Measurements from ENCODE around the gene C20orf141. TPM values are rescaled to one million over a fixed set of nuclear protein-coding genes. Genes with fewer than 3 reads are reported as not detected.

C20orf141 gene
- total RNA-seq, 1 donor from 2014 or later, result not detected

- peak; percentile 95 for DNase-seq (ENCODE audit: low spot score)
- H3K4me1 Mint-ChIP-seq (ENCODE audit: low read depth), result peaks cover 13% of the 10 kb centered on the region
- peak within 1 kb of the TSS; percentile 88 for H3K4me3 Mint-ChIP-seq (ENCODE audit: unreplicated experiment)
- TF ChIP-seq, protein P1, sequence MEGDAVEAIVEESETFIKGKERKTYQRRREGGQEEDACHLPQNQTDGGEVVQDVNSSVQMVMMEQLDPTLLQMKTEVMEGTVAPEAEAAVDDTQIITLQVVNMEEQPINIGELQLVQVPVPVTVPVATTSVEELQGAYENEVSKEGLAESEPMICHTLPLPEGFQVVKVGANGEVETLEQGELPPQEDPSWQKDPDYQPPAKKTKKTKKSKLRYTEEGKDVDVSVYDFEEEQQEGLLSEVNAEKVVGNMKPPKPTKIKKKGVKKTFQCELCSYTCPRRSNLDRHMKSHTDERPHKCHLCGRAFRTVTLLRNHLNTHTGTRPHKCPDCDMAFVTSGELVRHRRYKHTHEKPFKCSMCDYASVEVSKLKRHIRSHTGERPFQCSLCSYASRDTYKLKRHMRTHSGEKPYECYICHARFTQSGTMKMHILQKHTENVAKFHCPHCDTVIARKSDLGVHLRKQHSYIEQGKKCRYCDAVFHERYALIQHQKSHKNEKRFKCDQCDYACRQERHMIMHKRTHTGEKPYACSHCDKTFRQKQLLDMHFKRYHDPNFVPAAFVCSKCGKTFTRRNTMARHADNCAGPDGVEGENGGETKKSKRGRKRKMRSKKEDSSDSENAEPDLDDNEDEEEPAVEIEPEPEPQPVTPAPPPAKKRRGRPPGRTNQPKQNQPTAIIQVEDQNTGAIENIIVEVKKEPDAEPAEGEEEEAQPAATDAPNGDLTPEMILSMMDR (IDR thresholded peaks at IDR 0.05), result no peak
- no peaks in the 10 kb centered on the region for H3K9me3 Mint-ChIP-seq (ENCODE audit: low read depth)
- H3K27ac Mint-ChIP-seq (ENCODE audit: unreplicated experiment), result peak within 1 kb of the TSS; percentile 81
- no peaks in the 10 kb centered on the region for H3K27me3 Mint-ChIP-seq (ENCODE audit: low read depth)
- peaks cover 10% of the 10 kb centered on the region for H3K36me3 Mint-ChIP-seq (ENCODE audit: low read depth)
Measured at GRCh38 chr20:2840138-2840966, 25.6 kb downstream of the C20orf141 start, which contains the start of the genes PCED1A and VPS16. Gene PCED1A, minus strand, starts transcription at chr20:2840655. Its CDS starts 743 bp downstream, at chr20:2839912. Gene VPS16, plus strand, starts transcription at chr20:2840745. Its CDS starts 30 bp downstream, at chr20:2840775.

DNA sequence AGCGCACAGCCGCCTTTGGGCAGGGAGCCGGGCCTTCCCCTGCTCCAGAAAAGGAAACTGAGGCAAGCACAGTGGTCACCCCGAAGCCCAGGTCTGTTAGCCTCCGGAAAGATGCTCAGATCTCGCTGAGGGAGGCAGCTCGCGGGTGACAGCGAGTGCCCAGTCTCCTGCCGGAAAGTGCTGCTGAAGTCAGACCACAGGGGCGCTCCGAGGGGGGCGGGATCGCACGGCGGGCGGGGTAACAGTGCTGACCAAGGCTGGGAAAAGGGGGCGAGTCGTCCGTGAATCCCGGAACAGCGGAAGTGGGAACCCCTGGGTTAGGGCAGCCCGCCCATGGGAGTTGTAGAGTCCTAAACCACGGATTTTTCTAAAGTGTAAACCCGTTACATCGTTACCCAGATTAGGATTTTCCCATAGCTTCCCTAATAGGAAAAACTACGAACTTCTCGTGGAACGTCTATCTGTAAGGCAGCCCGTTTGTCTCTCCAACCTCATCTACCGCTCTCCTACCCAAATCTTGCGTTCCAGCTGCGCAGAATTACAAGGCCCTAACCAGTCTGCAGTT lies 26.3 kb downstream of the C20orf141 start:
- Mint-ChIP-seq H3K27ac (ENCODE audit: unreplicated experiment) (peak overlapping the region; percentile 47), H3K9me3 (ENCODE audit: low read depth) (no peaks in the 10 kb centered on the region), H3K36me3 (ENCODE audit: low read depth) (peaks cover 9% of the 10 kb centered on the region), H3K4me3 (ENCODE audit: unreplicated experiment) (peak overlapping the region; percentile 88), H3K4me1 (ENCODE audit: low read depth) (peaks cover 13% of the 10 kb centered on the region), H3K27me3 (ENCODE audit: low read depth) (no peaks in the 10 kb centered on the region)
- TF ChIP-seq, protein P1 (IDR thresholded peaks at IDR 0.05), result no peak
- DNase-seq (ENCODE audit: low spot score), result no peak

DNA sequence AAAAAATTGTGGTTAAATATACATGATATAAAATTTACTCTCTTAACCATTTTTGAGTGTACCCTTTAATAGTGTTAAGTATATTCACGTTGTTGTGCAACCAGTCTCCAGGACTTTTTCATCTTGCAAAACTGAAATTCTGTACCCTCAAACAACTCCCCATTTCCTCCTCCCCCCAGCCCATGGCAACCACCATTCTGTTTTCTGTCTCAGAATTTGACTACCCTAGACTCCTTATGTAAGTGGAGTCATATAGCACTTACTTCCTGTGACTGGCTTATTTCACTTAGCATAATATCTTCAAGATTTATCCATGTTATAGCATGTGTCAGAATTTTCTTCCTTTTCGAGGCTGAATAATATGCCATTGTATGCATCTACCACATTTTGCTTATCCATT lies 30.8 kb downstream of the C20orf141 start:
- H3K27ac Mint-ChIP-seq (ENCODE audit: unreplicated experiment), result no peak overlapping the region
- H3K4me3 Mint-ChIP-seq (ENCODE audit: unreplicated experiment), result no peak overlapping the region
- H3K9me3 Mint-ChIP-seq (ENCODE audit: low read depth), result no peaks in the 10 kb centered on the region
- H3K4me1 Mint-ChIP-seq (ENCODE audit: low read depth), result peaks cover 5% of the 10 kb centered on the region
- DNase-seq (ENCODE audit: low spot score), result no peak
- H3K27me3 Mint-ChIP-seq (ENCODE audit: low read depth), result no peaks in the 10 kb centered on the region
- peaks cover 3% of the 10 kb centered on the region for H3K36me3 Mint-ChIP-seq (ENCODE audit: low read depth)
- TF ChIP-seq, protein P1 (IDR thresholded peaks at IDR 0.05), result no peak

GRCh38 chr20:2846698-2847097 lies 31.9 kb downstream of the C20orf141 start:
- no peak for DNase-seq (ENCODE audit: low spot score)
- Mint-ChIP-seq H3K4me1 (ENCODE audit: low read depth) (peaks cover under 1% of the 10 kb centered on the region), H3K27ac (ENCODE audit: unreplicated experiment) (no peak overlapping the region), H3K9me3 (ENCODE audit: low read depth) (no peaks in the 10 kb centered on the region), H3K4me3 (ENCODE audit: unreplicated experiment) (no peak overlapping the region), H3K27me3 (ENCODE audit: low read depth) (no peaks in the 10 kb centered on the region), H3K36me3 (ENCODE audit: low read depth) (peaks cover 3% of the 10 kb centered on the region)
- TF ChIP-seq, protein P1 (IDR thresholded peaks at IDR 0.05), result no peak

DNA sequence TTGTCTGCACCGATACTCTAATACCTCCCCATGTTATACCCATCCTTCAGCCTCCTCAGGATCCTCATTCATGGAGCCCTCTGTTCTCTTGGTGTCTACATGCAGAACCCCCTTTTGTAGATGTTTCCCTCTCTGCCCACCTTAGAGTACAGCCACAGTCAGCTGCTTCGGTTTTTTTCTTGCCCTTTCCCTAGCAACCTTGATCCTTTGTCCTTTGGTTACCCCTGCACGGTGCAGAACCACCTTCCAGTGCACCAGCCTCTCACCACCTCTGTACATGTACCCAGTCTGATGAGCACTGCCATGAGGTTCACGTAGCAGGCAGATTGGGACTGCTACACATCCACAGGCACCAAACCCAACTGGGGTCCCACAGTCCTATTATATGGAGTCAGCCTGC lies 33.0 kb downstream of the C20orf141 start:
- DNase-seq (ENCODE audit: low spot score), result no peak
- H3K4me3 Mint-ChIP-seq (ENCODE audit: unreplicated experiment), result no peak overlapping the region
- H3K27ac Mint-ChIP-seq (ENCODE audit: unreplicated experiment), result no peak overlapping the region
- no peaks in the 10 kb centered on the region for H3K27me3 Mint-ChIP-seq (ENCODE audit: low read depth)
- H3K9me3 Mint-ChIP-seq (ENCODE audit: low read depth), result no peaks in the 10 kb centered on the region
- TF ChIP-seq, protein P1 (IDR thresholded peaks at IDR 0.05), result no peak
- H3K36me3 Mint-ChIP-seq (ENCODE audit: low read depth), result peaks cover 3% of the 10 kb centered on the region
- peaks cover 6% of the 10 kb centered on the region for H3K4me1 Mint-ChIP-seq (ENCODE audit: low read depth)
